HK-2 (cell line): Measurements from ENCODE around the gene C16orf74.

Experiments
- DNase-seq: peaks from one replicate; pipeline ENCODE4 v3.0.0-alpha.2; 2018; ENCODE audit not compliant: unreplicated experiment

The C16orf74 gene

GRCh38 chr16:85718682-85719081 lies 32.2 kb downstream of the C16orf74 start:
- peak; percentile 25 for DNase-seq

- DNase-seq, result no peak
These were observed 32.8 kb downstream of the C16orf74 start for GRCh38 chr16:85718153-85718477.

GRCh38 chr16:85717393-85718152 lies 33.3 kb downstream of the C16orf74 start:
- DNase-seq, result peak; percentile 68

GRCh38 chr16:85716680-85717038 lies 34.2 kb downstream of the C16orf74 start:
- DNase-seq, result no peak

GRCh38 chr16:85716022-85716679 lies 34.7 kb downstream of the C16orf74 start:
- no peak for DNase-seq

- DNase-seq, result no peak
These were observed 35.5 kb downstream of the C16orf74 start for GRCh38 chr16:85715169-85716021.

GRCh38 chr16:85712801-85713200 lies 38.1 kb downstream of the C16orf74 start:
- DNase-seq, result no peak

- no peak for DNase-seq
These were observed 38.8 kb downstream of the C16orf74 start for GRCh38 chr16:85711982-85712587.

GRCh38 chr16:85710732-85711131 lies 40.2 kb downstream of the C16orf74 start:
- DNase-seq, result no peak

- no peak for DNase-seq
These were observed 40.9 kb downstream of the C16orf74 start for GRCh38 chr16:85709766-85710585.

- DNase-seq, result no peak
These were observed 42.6 kb downstream of the C16orf74 start for GRCh38 chr16:85708338-85708737.

GRCh38 chr16:85707528-85708095 lies 43.3 kb downstream of the C16orf74 start:
- no peak for DNase-seq

GRCh38 chr16:85706449-85707034 lies 44.4 kb downstream of the C16orf74 start:
- no peak for DNase-seq

GRCh38 chr16:85704900-85705846 lies 45.7 kb downstream of the C16orf74 start:
- no peak for DNase-seq

- no peak for DNase-seq
These were observed 46.9 kb downstream of the C16orf74 start for GRCh38 chr16:85704011-85704410.

GRCh38 chr16:85699628-85700027 lies 51.3 kb downstream of the C16orf74 start:
- peak; percentile 75 for DNase-seq

- DNase-seq, result no peak
These were observed 51.8 kb downstream of the C16orf74 start for GRCh38 chr16:85698935-85699558.

- no peak for DNase-seq
These were observed 52.4 kb downstream of the C16orf74 start for GRCh38 chr16:85698459-85698891.

- no peak for DNase-seq
These were observed 53.5 kb downstream of the C16orf74 start for GRCh38 chr16:85697431-85697830.
